K562 (cell line): ENCODE results near the gene GVQW3. TPM values are rescaled to one million over a fixed set of nuclear protein-coding genes. Genes with fewer than 3 reads are reported as not detected.

Experiments used
- BRF1 ChIP-seq: IDR thresholded peaks from 3 replicates; pipeline ENCODE4 v1.6.1; 2011; ENCODE audit warnings: borderline replicate concordance, mild to moderate bottlenecking; ENCODE audit not compliant: insufficient read length; ENCODE audit errors: extremely low read depth
- CBFA2T2 ChIP-seq: fragments of 450-650 bp; conservative IDR thresholded peaks from 2 replicates; pipeline ENCODE4 v1.6.1; 2017; ENCODE audit warnings: mild to moderate bottlenecking
- CEBPB ChIP-seq: fragments of 450-650 bp; IDR thresholded peaks from 2 replicates; pipeline ENCODE4 v1.6.1; 2016; ENCODE audit warnings: missing genetic modification characterization, missing compliant biosample characterization
- CREB1 ChIP-seq, 2 experiments: sonication (generic) in 1 of 2; formaldehyde crosslinking in 1 of 2; IDR thresholded peaks; 2 replicates each; pipeline versions ENCODE4 v1.6.1 to v1.8.0; 2012 to 2022; ENCODE audit warnings: inconsistent platforms in 1 of 2, mild to moderate bottlenecking in 1 of 2, missing genetic modification reagents in 1 of 2, moderate library complexity in 1 of 2
- DIDO1 ChIP-seq: fragments of 450-650 bp; IDR thresholded peaks from 2 replicates; pipeline ENCODE4 v1.6.1; 2016; ENCODE audit warnings: low read depth, missing biosample characterization, missing genetic modification characterization
- EP400 ChIP-seq: fragments of 450-650 bp; IDR thresholded peaks from 2 replicates; pipeline ENCODE4 v1.6.1; 2017; ENCODE audit warnings: antibody characterized with exemption, mild to moderate bottlenecking, moderate library complexity
- EZH2 ChIP-seq: IDR thresholded peaks from 2 replicates; pipeline ENCODE4 v1.6.1; 2012; ENCODE audit warnings: low read depth, mild to moderate bottlenecking, inconsistent platforms, low read length, borderline replicate concordance
- FOXJ3 ChIP-seq: sonication (generic); formaldehyde crosslinking; IDR thresholded peaks from 2 replicates; pipeline ENCODE4 v1.4.0; 2020; ENCODE audit warnings: mild to moderate bottlenecking, missing genetic modification reagents
- GATAD2A ChIP-seq: fragments of 450-650 bp; IDR thresholded peaks from 2 replicates; pipeline ENCODE4 v1.6.1; 2017
- GATAD2B ChIP-seq: fragments of 450-650 bp; IDR thresholded peaks from 2 replicates; pipeline ENCODE4 v1.6.1; 2017; ENCODE audit warnings: mild to moderate bottlenecking, borderline replicate concordance
- ID3 ChIP-seq, 2 experiments: fragments of 250-450 bp in 1 of 2; fragments of 450-650 bp in 1 of 2; sonication (Bioruptor Pico) in 1 of 2; IDR thresholded peaks; 2 replicates each; pipeline versions ENCODE4 v1.6.1 to v1.8.0; 2016 to 2021; ENCODE audit warnings: mild to moderate bottlenecking in 2 of 2, moderate library complexity in 2 of 2, missing compliant biosample characterization in 1 of 2, missing genetic modification characterization in 1 of 2
- JUN ChIP-seq, 2 experiments: sonication (generic) in 1 of 2; formaldehyde crosslinking in 1 of 2; IDR thresholded peaks; 2 replicates each; pipeline versions ENCODE4 v1.6.1 to v1.8.0; 2012 to 2022; ENCODE audit warnings: borderline replicate concordance in 2 of 2, mild to moderate bottlenecking in 2 of 2, improper control_type of control experiment in 1 of 2, low read depth in 1 of 2, low read length in 1 of 2, missing genetic modification reagents in 1 of 2
- KLF1 ChIP-seq: fragments of 450-650 bp; IDR thresholded peaks from 2 replicates; pipeline ENCODE4 v1.6.1; 2016; ENCODE audit warnings: missing genetic modification characterization, missing compliant biosample characterization
- MLX ChIP-seq, 2 experiments: fragments of 450-650 bp in 1 of 2; sonication (generic) in 1 of 2; formaldehyde crosslinking; conservative IDR thresholded peaks; 2 replicates each; pipeline versions ENCODE4 v1.4.0 to v1.8.1; 2020 to 2022; ENCODE audit warnings: mild to moderate bottlenecking in 1 of 2, missing genetic modification reagents in 1 of 2
- MTA2 ChIP-seq: fragments of 450-650 bp; IDR thresholded peaks from 2 replicates; pipeline ENCODE4 v1.6.1; 2016; ENCODE audit warnings: low read depth
- NUFIP1 ChIP-seq: fragments of 450-650 bp; IDR thresholded peaks from 2 replicates; pipeline ENCODE4 v1.6.1; 2018; ENCODE audit not compliant: partially characterized antibody
- SMAD3 ChIP-seq: fragments of 450-650 bp; formaldehyde crosslinking; conservative IDR thresholded peaks from 2 replicates; pipeline ENCODE4 v1.4.0; 2020; ENCODE audit warnings: mild to moderate bottlenecking
- SOX6 ChIP-seq: fragments of 450-650 bp; IDR thresholded peaks from 2 replicates; pipeline ENCODE4 v1.6.1; 2014; ENCODE audit warnings: mild to moderate bottlenecking
- TCF7L2 ChIP-seq: fragments of 150-350 bp; IDR thresholded peaks from 2 replicates; pipeline ENCODE4 v1.6.1; 2016; ENCODE audit warnings: low read depth, mild to moderate bottlenecking, low read length, moderate library complexity
- THRAP3 ChIP-seq: fragments of 450-650 bp; IDR thresholded peaks from 2 replicates; pipeline ENCODE4 v1.6.1; 2016; ENCODE audit warnings: mild to moderate bottlenecking, inconsistent platforms, borderline replicate concordance
- ZC3H8 ChIP-seq: fragments of 450-650 bp; IDR thresholded peaks from 2 replicates; pipeline ENCODE4 v1.6.1; 2017
- ZNF174 ChIP-seq: fragments of 250-450 bp; sonication (Bioruptor Pico); IDR thresholded peaks from 2 replicates; pipeline ENCODE4 v1.4.0; 2020; ENCODE audit warnings: mild to moderate bottlenecking
- ZNF217 ChIP-seq: sonication (generic); formaldehyde crosslinking; IDR thresholded peaks from 2 replicates; pipeline ENCODE4 v1.8.0; 2022; ENCODE audit warnings: mild to moderate bottlenecking, missing genetic modification reagents
- ZNF561 ChIP-seq: fragments of 450-650 bp; formaldehyde crosslinking; conservative IDR thresholded peaks from 2 replicates; pipeline ENCODE4 v1.4.0; 2020; ENCODE audit warnings: mild to moderate bottlenecking, moderate library complexity
- ZNF584 ChIP-seq: fragments of 200-800 bp; sonication (Bioruptor generic); IDR thresholded peaks from 2 replicates; pipeline ENCODE4 v1.6.1; 2016; ENCODE audit warnings: low read depth, mild to moderate bottlenecking, missing genetic modification characterization, missing compliant biosample characterization
- ZNF717 ChIP-seq: fragments of 250-450 bp; sonication (Bioruptor Pico); IDR thresholded peaks from 2 replicates; pipeline ENCODE4 v1.5.0; 2021
- ZZZ3 ChIP-seq: fragments of 450-650 bp; IDR thresholded peaks from 2 replicates; pipeline ENCODE4 v1.6.1; 2016; ENCODE audit warnings: antibody characterized with exemption, mild to moderate bottlenecking, moderate library complexity
- polyA plus RNA-seq, 8 experiments: library from polyadenylated mRNA; depleted of rRNA in 4 of 8; stranded (reverse) in 5 of 8; unstranded in 3 of 8; fragments of >200 nt; fragmentation: Nextera tagmentation in 2 of 8; fragmentation: Illumina TruSeq in 1 of 8; extraction: Ambion mirVana in 2 of 8; extraction: Trizol in 1 of 8; gene quantifications; 2 replicates each; pipeline versions ENCODE4 v1.2.1 to v1.2.3, GENCODE V29; 2011 to 2014; ENCODE audit warnings: inconsistent platforms in 1 of 8, missing spikeins in 1 of 8
- total RNA-seq, 7 experiments: library from RNA; depleted of rRNA in 6 of 7; stranded (reverse); fragments of >200 nt in 6 of 7; fragmentation: Illumina TruSeq in 2 of 7; extraction: Trizol in 2 of 7; gene quantifications; 2 replicates each; pipeline versions ENCODE4 v1.2.1 to v1.2.3, GENCODE V29; 2011 to 2021; ENCODE audit warnings: low replicate concordance in 1 of 7

Gene GVQW3
- total and polyA plus RNA-seq, 9 of the 15 experiments (the other 6 are each of a cell fraction or from before 2014, with no cell fraction given), result 0.66 to 5.7 (median 2.1) TPM

- TF ChIP-seq EP400 (peak; percentile 84), ZNF717 (CRISPR knock-in tag) (no peak), CREB1 (IDR thresholded peaks at IDR 0.05) (peak; percentile 87), CREB1 (CRISPR knock-in tag; IDR thresholded peaks at IDR 0.05) (peak; percentile 90), GATAD2A (no peak), ZC3H8 (no peak), ZNF561 (CRISPR knock-in tag) (no peak), SOX6 (no peak; the same call in none of the 2 replicates), THRAP3 (no peak), MLX (CRISPR knock-in tag; conservative IDR thresholded peaks at IDR 0.05) (peak in 1 of 2 experiments; percentile 73; a peak in 1 of 4 replicates), CEBPB (peak; percentile 54), FOXJ3 (CRISPR knock-in tag) (no peak), ZZZ3 (no peak), EZH2 (no peak), ZNF217 (CRISPR knock-in tag) (no peak), KLF1 (tag) (no peak), TCF7L2 (no peak; the same call in 1 of the 2 replicates), BRF1 (no peak), CBFA2T2 (no peak), DIDO1 (tag) (0 out of 2 replicates have a peak, but pooled peaks have one; percentile 53), ZNF174 (CRISPR knock-in tag) (no peak), ID3 (CRISPR knock-in tag; IDR thresholded peaks at IDR 0.05) (no peak), ID3 (tag; IDR thresholded peaks at IDR 0.05) (peak; percentile 87; the same call in 1 of the 2 replicates), GATAD2B (no peak), MTA2 (no peak), SMAD3 (CRISPR knock-in tag) (0 out of 2 replicates have a peak, but pooled peaks have one; percentile 33), ZNF584 (CRISPR knock-in tag) (no peak), JUN (IDR thresholded peaks at IDR 0.05; ENCODE audit: borderline replicate concordance, low read depth, low read length) (peak; percentile 33; the same call in 1 of the 2 replicates), JUN (CRISPR knock-in tag; IDR thresholded peaks at IDR 0.05; ENCODE audit: borderline replicate concordance) (peak; percentile 75; the same call in 1 of the 2 replicates), NUFIP1 (no peak)
Observed at GRCh38 chr11:76444384-76445120, 63.4 kb downstream of the GVQW3 start, which contains the start of gene EMSY (continued).
